HepG2 (cell line): ENCODE measurements around the gene GNG4. TPM values are rescaled to one million over a fixed set of nuclear protein-coding genes. Genes with fewer than 3 reads are reported as not detected.

Experiments used
- ATAC-seq: fragments of 200-7000 bp; cut with Tn5 transposase; 3 replicates; pipeline ENCODE4 v1.9.1; 2020; ENCODE audit warnings: mild to moderate bottlenecking, moderate library complexity
- BruUV-seq: library from RNA; stranded (reverse); fragments of 400-500 nt; replicated peaks from 2 replicates; lab custom pipeline; 2021; lab: Mats Ljungman, UMichigan
- CTCF ChIA-PET: fragments of 300-600 bp; formaldehyde crosslinking; extraction: SDS; loops from one replicate; lab custom pipeline; 2021; ENCODE audit warnings: low total read pairs, inconsistent platforms, low intra/inter-chr PET ratio; lab: Yijun Ruan, JAX
- POLR2A ChIA-PET: fragments of 350-600 bp; sonication (Branson Sonifier 250); formaldehyde crosslinking; loops from one replicate; lab custom pipeline; 2020; ENCODE audit warnings: antibody characterized with exemption, inconsistent platforms; lab: Yijun Ruan, JAX
- DNase-seq: peaks from one replicate; pipeline ENCODE4 v3.0.0-alpha.2; 2015; ENCODE audit warnings: low spot score
- FAIRE-seq: peaks from 3 replicates; lab custom pipeline; 2011; peaks lifted over from hg19 to GRCh38; lab: Jason Lieb, UNC
- H2AFZ ChIP-seq: one replicate; pipeline ENCODE4 v1.6.1; 2011; ENCODE audit warnings: low read length, inconsistent platforms
- H3K27ac ChIP-seq: fragments of 300-600 bp; 3 replicates; pipeline ENCODE4 v1.8.0; 2011; ENCODE audit warnings: mixed run types, mild to moderate bottlenecking, mixed read lengths, low read length, inconsistent platforms; ENCODE audit not compliant: insufficient read depth; ENCODE audit errors: extremely low read length
- H3K27me3 ChIP-seq, 2 experiments: fragments of 200-600 bp in 1 of 2; 2 replicates in 1 of 2; 3 replicates in 1 of 2; pipeline versions ENCODE4 v1.6.0 to v1.8.0; 2011; ENCODE audit warnings: low read length in 2 of 2, mild to moderate bottlenecking in 2 of 2, moderate library complexity in 2 of 2, inconsistent platforms in 1 of 2; ENCODE audit not compliant: insufficient read depth in 2 of 2, control insufficient read depth in 1 of 2
- H3K36me3 ChIP-seq, 2 experiments: fragments of 200-600 bp in 1 of 2; replicated peaks in 1 of 2; 2 replicates in 1 of 2; 3 replicates in 1 of 2; pipeline versions ENCODE4 v1.5.1 to v1.8.0; 2011; ENCODE audit warnings: low read length in 2 of 2, inconsistent platforms in 1 of 2; ENCODE audit not compliant: insufficient read depth in 2 of 2, control insufficient read depth in 1 of 2
- H3K4me1 ChIP-seq: 2 replicates; pipeline ENCODE4 v1.5.1; 2012; ENCODE audit warnings: low read length, inconsistent platforms; ENCODE audit not compliant: insufficient read depth
- H3K4me2 ChIP-seq: 2 replicates; pipeline ENCODE4 v1.6.0; 2011; ENCODE audit warnings: low read depth, low read length, inconsistent platforms
- H3K4me3 ChIP-seq, 3 experiments: fragments of 200-600 bp in 1 of 3; sonication (generic), shearing (Covaris generic) in 1 of 3; replicated peaks in 1 of 3; 2 replicates each; pipeline ENCODE4 v1.5.1; 2011 to 2016; ENCODE audit warnings: low read length in 3 of 3, inconsistent platforms in 2 of 3, low read depth in 2 of 3, mild to moderate bottlenecking in 2 of 3, control low read depth in 1 of 3, mixed read lengths in 1 of 3; ENCODE audit not compliant: insufficient read depth in 1 of 3
- H3K79me2 ChIP-seq: one replicate; pipeline ENCODE4 v1.6.1; 2011; ENCODE audit warnings: low read length, inconsistent platforms; ENCODE audit not compliant: insufficient read depth
- H3K9ac ChIP-seq: 2 replicates; pipeline ENCODE4 v1.6.0; 2011; ENCODE audit warnings: mild to moderate bottlenecking, low read depth, low read length, inconsistent platforms; ENCODE audit not compliant: insufficient read depth
- H3K9me3 ChIP-seq: 2 replicates; pipeline ENCODE4 v1.5.1; 2012; ENCODE audit warnings: mild to moderate bottlenecking, low read length
- H4K20me1 ChIP-seq: 2 replicates; pipeline ENCODE4 v1.6.0; 2011; ENCODE audit warnings: inconsistent platforms, mild to moderate bottlenecking, low read length, moderate library complexity; ENCODE audit not compliant: insufficient read depth
- EED ChIP-seq: sonication (generic); formaldehyde crosslinking; IDR thresholded peaks from 2 replicates; pipeline ENCODE4 v1.5.0; 2020; ENCODE audit warnings: mild to moderate bottlenecking, missing genetic modification reagents
- FIP1L1 ChIP-seq: fragments of 200-400 bp; formaldehyde crosslinking; IDR thresholded peaks from 2 replicates; pipeline ENCODE4 v1.6.1; 2018; ENCODE audit warnings: low read depth, mild to moderate bottlenecking, low read length, moderate library complexity, borderline replicate concordance; ENCODE audit not compliant: insufficient read depth
- HDAC6 ChIP-seq: fragments of 200-600 bp; sonication (generic); IDR thresholded peaks from 2 replicates; pipeline ENCODE4 v1.7.0; 2017; ENCODE audit warnings: mild to moderate bottlenecking, antibody characterized with exemption, low read length, low read depth
- LCORL ChIP-seq, 2 experiments: fragments of 450-650 bp in 1 of 2; sonication (generic) in 1 of 2; formaldehyde crosslinking in 1 of 2; IDR thresholded peaks; 2 replicates each; pipeline versions ENCODE4 v1.5.0 to v1.6.1; 2017 to 2020; ENCODE audit warnings: antibody characterized with exemption in 1 of 2, missing genetic modification reagents in 1 of 2
- NR2C2 ChIP-seq: sonication (generic); formaldehyde crosslinking; IDR thresholded peaks from 2 replicates; pipeline ENCODE4 v1.4.0; 2020; ENCODE audit warnings: missing genetic modification reagents, mild to moderate bottlenecking, moderate library complexity, borderline replicate concordance
- RAD51 ChIP-seq: fragments of 450-650 bp; IDR thresholded peaks from 2 replicates; pipeline ENCODE4 v1.6.1; 2016; ENCODE audit warnings: borderline replicate concordance
- RNF2 ChIP-seq: fragments of 450-650 bp; conservative IDR thresholded peaks from 2 replicates; pipeline ENCODE4 v1.6.1; 2016; ENCODE audit warnings: low read depth
- SIN3A ChIP-seq: IDR thresholded peaks from 2 replicates; pipeline ENCODE4 v1.6.1; 2011; ENCODE audit warnings: low read depth, mild to moderate bottlenecking, control low read depth, low read length, borderline replicate concordance
- ZMAT5 ChIP-seq: sonication (generic); formaldehyde crosslinking; IDR thresholded peaks from 2 replicates; pipeline ENCODE4 v1.5.0; 2020; ENCODE audit warnings: mild to moderate bottlenecking, low read depth, missing genetic modification reagents, borderline replicate concordance
- ZNF20 ChIP-seq: sonication (generic); formaldehyde crosslinking; IDR thresholded peaks from 2 replicates; pipeline ENCODE4 v1.4.0; 2020; ENCODE audit warnings: mild to moderate bottlenecking, moderate library complexity, missing genetic modification reagents
- ZNF331 ChIP-seq: sonication (generic); formaldehyde crosslinking; IDR thresholded peaks from 2 replicates; pipeline ENCODE4 v1.4.0; 2020; ENCODE audit warnings: missing genetic modification reagents
- ZNF446 ChIP-seq: sonication (generic); formaldehyde crosslinking; IDR thresholded peaks from 2 replicates; pipeline ENCODE4 v1.5.0; 2020; ENCODE audit warnings: mild to moderate bottlenecking, missing genetic modification reagents
- ZNF572 ChIP-seq: sonication (generic); formaldehyde crosslinking; IDR thresholded peaks from 2 replicates; pipeline ENCODE4 v1.5.1; 2020; ENCODE audit warnings: mild to moderate bottlenecking, missing genetic modification reagents
- ZNF703 ChIP-seq: sonication (generic); formaldehyde crosslinking; IDR thresholded peaks from 2 replicates; pipeline ENCODE4 v1.5.1; 2020; ENCODE audit warnings: missing genetic modification reagents, mild to moderate bottlenecking, moderate library complexity, borderline replicate concordance
- ZNF713 ChIP-seq: sonication (generic); formaldehyde crosslinking; IDR thresholded peaks from 2 replicates; pipeline ENCODE4 v1.4.0; 2020; ENCODE audit warnings: mild to moderate bottlenecking, missing genetic modification reagents
- WGBS: methylation state at CpG from one replicate; pipeline ENCODE4 v1.1.6; 2017; ENCODE audit warnings: low lambda C conversion rate; 5-methylcytosine and 5-hydroxymethylcytosine counted together
- in situ Hi-C: cut with HindIII; loops from 2 replicates; pipeline ENCODE4 v1.10.0; 2017; ENCODE audit warnings: low pct_unique_long_range_greater_than_20kb; ENCODE audit not compliant: extremely low pct_ligation_motif_present
- intact Hi-C: fragments of 100-400 bp; cut with micrococcal nuclease; formaldehyde crosslinking; loops from one replicate; pipeline ENCODE4 v1.10.0; 2022; ENCODE audit not compliant: unreplicated experiment
- polyA plus RNA-seq, 8 experiments: library from polyadenylated mRNA; depleted of rRNA in 3 of 8; stranded (reverse) in 7 of 8; unstranded in 1 of 8; fragments of >200 nt; fragmentation: Illumina TruSeq in 4 of 8; extraction: Trizol in 4 of 8; gene quantifications; 2 replicates each; pipeline versions ENCODE4 v1.2.1 to v1.2.3, GENCODE V29; 2011 to 2016; ENCODE audit warnings: low read depth in 4 of 8, missing spikeins in 1 of 8, mixed read lengths in 1 of 8; ENCODE audit not compliant: insufficient read depth in 1 of 8
- total RNA-seq, 5 experiments: library from RNA; depleted of rRNA; stranded (reverse); fragments of >200 nt; fragmentation: Illumina TruSeq; extraction: Trizol; gene quantifications; 2 replicates each; pipeline ENCODE4 v1.2.3, GENCODE V29; 2016; ENCODE audit warnings: low read depth in 1 of 5
- TF ChIP-seq, protein P1 (sequence below): sonication (generic); formaldehyde crosslinking; conservative IDR thresholded peaks from 2 replicates; pipeline ENCODE4 v1.4.0; 2020; ENCODE audit warnings: mild to moderate bottlenecking, missing genetic modification reagents, moderate library complexity

Gene GNG4
- total and polyA plus RNA-seq, 2 of the 13 experiments (the other 11 are each of a cell fraction or from before 2014, with no cell fraction given), result 27.1 to 69.5 TPM

DNA sequence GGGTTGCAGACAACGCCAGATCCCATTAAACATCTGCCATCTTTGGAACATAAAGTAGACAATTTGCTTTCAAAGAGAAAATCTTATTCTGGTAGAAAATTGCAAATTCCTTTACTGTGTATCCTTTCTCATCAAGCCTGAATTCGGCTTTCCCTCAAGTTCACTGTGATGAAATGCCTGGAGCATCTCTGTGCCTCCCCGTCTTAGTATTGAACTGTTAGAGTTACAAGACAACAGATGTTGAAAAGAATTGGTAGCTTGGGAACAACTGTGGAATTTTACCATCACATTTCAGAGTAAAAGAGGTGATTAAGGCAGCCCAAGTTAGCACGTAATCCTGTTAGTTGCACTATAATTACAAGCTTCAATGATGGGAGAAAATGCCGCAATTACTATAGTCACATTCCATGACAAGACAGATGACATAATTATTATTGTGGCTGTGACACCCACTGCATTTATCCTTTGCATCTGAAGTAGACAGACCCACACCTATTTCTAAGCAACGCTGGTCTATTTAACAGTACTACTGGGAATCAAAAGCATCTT lies 90.9 kb downstream of the GNG4 start:
- 96% methylated on average over 6 of the region's 6 CpGs for WGBS
- ATAC-seq (no peak), FAIRE-seq (no peak), DNase-seq (no peak)
- Histone ChIP-seq H3K27me3 (no peaks in the 10 kb centered on the region), H4K20me1 (no peaks in the 10 kb centered on the region), H3K36me3 (peaks cover 2 to 17% of the 10 kb centered on the region in 2 experiments; a peak in 4 of 5 replicates), H3K4me3 (no peak overlapping the region), H2AFZ (no peak overlapping the region), H3K4me1 (no peaks in the 10 kb centered on the region), H3K27ac (no peak overlapping the region), H3K79me2 (no peaks in the 10 kb centered on the region), H3K9me3 (no peaks in the 10 kb centered on the region), H3K9ac (no peak overlapping the region), H3K4me2 (no peak overlapping the region)
- CTCF ChIA-PET, result no interaction called here
- TF ChIP-seq ZNF703 (CRISPR knock-in tag) (no peak), RAD51 (no peak), ZNF331 (CRISPR knock-in tag) (no peak), ZMAT5 (no peak), ZNF20 (CRISPR knock-in tag) (no peak), SIN3A (no peak), NR2C2 (CRISPR knock-in tag) (no peak), EED (CRISPR knock-in tag) (no peak), FIP1L1 (no peak), ZNF713 (CRISPR knock-in tag) (no peak), HDAC6 (no peak), ZNF572 (CRISPR knock-in tag) (no peak), RNF2 (no peak), LCORL (IDR thresholded peaks at IDR 0.05) (no peak), LCORL (CRISPR knock-in tag; IDR thresholded peaks at IDR 0.05) (no peak), ZNF446 (CRISPR knock-in tag) (no peak)
- TF ChIP-seq, protein P1, sequence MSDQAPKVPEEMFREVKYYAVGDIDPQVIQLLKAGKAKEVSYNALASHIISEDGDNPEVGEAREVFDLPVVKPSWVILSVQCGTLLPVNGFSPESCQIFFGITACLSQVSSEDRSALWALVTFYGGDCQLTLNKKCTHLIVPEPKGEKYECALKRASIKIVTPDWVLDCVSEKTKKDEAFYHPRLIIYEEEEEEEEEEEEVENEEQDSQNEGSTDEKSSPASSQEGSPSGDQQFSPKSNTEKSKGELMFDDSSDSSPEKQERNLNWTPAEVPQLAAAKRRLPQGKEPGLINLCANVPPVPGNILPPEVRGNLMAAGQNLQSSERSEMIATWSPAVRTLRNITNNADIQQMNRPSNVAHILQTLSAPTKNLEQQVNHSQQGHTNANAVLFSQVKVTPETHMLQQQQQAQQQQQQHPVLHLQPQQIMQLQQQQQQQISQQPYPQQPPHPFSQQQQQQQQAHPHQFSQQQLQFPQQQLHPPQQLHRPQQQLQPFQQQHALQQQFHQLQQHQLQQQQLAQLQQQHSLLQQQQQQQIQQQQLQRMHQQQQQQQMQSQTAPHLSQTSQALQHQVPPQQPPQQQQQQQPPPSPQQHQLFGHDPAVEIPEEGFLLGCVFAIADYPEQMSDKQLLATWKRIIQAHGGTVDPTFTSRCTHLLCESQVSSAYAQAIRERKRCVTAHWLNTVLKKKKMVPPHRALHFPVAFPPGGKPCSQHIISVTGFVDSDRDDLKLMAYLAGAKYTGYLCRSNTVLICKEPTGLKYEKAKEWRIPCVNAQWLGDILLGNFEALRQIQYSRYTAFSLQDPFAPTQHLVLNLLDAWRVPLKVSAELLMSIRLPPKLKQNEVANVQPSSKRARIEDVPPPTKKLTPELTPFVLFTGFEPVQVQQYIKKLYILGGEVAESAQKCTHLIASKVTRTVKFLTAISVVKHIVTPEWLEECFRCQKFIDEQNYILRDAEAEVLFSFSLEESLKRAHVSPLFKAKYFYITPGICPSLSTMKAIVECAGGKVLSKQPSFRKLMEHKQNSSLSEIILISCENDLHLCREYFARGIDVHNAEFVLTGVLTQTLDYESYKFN (CRISPR knock-in tag), result no peak
- in situ Hi-C loops, result no loop called here
- POLR2A ChIA-PET, result no interaction called here
- intact Hi-C loops, result no loop called here
- no TSS peak for BruUV-seq
